GM12865 (cell line): ENCODE measurements around the gene WDR93.
A peak's percentile ranks its signal among the peaks of the same experiment; 100 is the strongest.
"Not testable (repeated sequence)": the region's sequence is repeated elsewhere in the genome, so short reads cannot be mapped to it uniquely, and the experiment has no call there.

Source experiments
- DNase-seq: peaks from one replicate; pipeline ENCODE4 v3.0.0; 2010; ENCODE audit warnings: low read depth
- H3K4me3 ChIP-seq: 2 replicates; pipeline ENCODE4 v1.5.1; 2011; ENCODE audit warnings: mild to moderate bottlenecking, low read depth, low read length, control low read depth
- TF ChIP-seq, protein P1 (sequence below): IDR thresholded peaks from 2 replicates; pipeline ENCODE4 v1.5.1; 2011; ENCODE audit warnings: low read length, control low read depth, low read depth, inconsistent platforms; ENCODE audit not compliant: insufficient read depth; ENCODE audit errors: missing control alignments

WDR93 gene

DNA sequence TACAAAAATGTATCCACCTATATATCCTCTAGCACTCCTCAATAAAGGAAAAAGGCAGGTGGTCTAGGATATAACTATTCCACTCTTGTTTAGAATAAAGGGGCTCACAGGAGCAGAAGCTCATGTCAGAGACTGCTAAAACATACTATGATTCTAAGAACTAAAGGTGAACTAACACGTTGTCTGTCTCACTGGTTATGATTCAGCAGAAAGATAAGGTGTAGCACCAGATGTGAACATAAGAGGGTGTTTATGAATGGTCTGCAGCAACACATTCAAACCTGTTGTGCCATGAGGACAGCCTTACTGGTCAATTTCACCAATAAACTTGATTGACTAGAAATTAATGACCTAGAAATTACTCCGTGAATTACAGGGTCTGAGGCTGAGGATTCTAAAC, 4.6 kb upstream of the WDR93 start:
- no peak overlapping the region for H3K4me3 ChIP-seq
- no peak for DNase-seq
- TF ChIP-seq, protein P1, sequence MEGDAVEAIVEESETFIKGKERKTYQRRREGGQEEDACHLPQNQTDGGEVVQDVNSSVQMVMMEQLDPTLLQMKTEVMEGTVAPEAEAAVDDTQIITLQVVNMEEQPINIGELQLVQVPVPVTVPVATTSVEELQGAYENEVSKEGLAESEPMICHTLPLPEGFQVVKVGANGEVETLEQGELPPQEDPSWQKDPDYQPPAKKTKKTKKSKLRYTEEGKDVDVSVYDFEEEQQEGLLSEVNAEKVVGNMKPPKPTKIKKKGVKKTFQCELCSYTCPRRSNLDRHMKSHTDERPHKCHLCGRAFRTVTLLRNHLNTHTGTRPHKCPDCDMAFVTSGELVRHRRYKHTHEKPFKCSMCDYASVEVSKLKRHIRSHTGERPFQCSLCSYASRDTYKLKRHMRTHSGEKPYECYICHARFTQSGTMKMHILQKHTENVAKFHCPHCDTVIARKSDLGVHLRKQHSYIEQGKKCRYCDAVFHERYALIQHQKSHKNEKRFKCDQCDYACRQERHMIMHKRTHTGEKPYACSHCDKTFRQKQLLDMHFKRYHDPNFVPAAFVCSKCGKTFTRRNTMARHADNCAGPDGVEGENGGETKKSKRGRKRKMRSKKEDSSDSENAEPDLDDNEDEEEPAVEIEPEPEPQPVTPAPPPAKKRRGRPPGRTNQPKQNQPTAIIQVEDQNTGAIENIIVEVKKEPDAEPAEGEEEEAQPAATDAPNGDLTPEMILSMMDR = no peak

DNA sequence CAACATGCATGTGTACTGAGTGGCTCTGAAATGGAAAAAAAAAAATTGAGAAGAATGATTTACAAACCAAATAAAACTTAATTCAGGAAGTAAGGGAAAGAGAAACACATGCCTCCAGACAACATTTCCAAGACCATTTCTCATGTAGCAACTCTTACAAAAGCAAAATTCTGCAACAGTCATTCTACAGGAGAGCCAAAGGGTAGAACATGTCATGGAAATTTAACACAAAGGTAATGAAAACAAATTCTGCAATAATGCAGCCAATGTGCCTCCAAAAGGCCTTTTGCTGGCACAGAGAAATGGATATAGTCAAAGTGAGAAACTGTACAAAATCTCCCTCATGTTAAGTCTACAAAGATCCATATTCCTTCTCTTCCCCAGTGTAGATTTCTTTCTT, 4.1 kb upstream of the WDR93 start:
- no peak overlapping the region for H3K4me3 ChIP-seq
- DNase-seq = no peak
- TF ChIP-seq, protein P1 = no peak

DNA sequence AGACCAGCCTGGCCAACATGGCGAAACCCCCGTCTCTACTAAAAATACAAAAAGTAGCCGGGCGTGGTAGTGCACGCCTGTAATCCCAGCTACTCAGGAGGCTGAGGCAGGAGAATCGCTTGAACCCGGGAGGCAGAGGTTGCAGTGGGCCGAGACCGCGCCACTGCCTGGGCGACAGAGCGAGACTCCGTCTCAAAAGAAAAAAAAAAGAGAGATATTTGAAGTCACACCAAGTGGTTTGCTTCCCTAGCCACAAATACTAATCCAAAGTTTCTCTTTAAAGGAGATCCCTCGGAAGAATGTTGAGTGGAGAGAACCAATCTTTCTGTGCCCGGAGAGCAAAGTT, 708 bp upstream of the WDR93 start:
- peak overlapping the region; percentile 66 for H3K4me3 ChIP-seq
- not testable (repeated sequence) for DNase-seq

DNA sequence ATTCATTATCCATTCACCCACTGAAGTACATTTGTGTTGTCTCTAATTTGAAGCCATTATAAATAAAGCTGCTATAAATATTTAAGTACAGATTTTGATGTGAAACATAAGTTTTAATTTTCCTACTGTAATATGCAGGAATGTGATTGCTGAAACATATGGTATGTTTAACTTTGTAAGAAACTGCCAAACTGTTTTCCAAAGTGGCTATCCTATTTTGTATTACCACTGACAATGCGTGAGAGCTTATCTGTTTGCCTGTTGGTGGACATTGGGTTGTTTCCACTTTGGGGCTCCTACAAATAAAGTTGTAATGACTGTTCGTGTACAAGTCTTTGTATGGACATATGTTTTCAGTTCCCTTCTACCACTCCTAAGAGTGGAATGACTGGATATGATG, 2.5 kb downstream of the WDR93 start:
- DNase-seq = peak; percentile 7
- TF ChIP-seq, protein P1 = no peak
- no peak overlapping the region for H3K4me3 ChIP-seq

DNA sequence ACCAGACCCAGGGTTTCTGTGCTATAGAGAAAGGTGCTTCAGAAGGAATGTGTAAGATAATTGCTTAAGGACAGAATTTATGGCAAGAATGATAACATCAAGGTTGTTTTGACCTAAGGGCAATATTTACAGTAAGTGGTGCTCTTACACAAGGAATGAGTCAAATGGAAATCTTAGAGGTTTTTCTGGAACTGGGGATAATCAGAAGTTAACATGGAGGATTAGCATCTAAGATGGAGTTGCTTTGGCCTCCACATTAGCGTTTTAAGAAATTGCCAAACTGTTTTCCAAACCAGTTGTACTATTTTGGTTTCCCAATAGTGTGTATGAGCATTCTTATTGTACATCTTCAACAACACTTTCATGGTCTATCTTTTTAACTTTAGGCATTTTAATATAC, 3.1 kb downstream of the WDR93 start:
- no peak overlapping the region for H3K4me3 ChIP-seq
- TF ChIP-seq, protein P1 = no peak
- DNase-seq = no peak

DNA sequence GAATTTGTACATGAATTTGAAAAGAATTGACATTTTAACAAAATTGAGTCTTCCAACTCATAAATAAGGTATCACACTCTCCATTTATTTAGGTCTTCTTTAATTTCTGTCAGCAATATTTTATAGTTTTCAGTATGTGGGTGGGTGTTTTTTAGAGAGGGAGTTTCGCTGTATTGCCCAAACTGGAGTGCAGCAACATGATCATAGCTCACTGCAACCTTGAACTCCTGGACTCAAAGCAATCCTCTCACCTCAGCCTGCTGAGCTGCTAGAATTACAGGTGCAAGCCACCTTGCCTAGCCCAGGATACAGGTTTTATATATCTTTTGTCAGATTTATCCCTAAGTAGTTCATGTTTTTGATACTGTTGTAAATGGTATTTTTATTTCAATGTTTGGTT, 4.6 kb downstream of the WDR93 start:
- H3K4me3 ChIP-seq = no peak overlapping the region
- DNase-seq = no peak
- TF ChIP-seq, protein P1 = no peak

DNA sequence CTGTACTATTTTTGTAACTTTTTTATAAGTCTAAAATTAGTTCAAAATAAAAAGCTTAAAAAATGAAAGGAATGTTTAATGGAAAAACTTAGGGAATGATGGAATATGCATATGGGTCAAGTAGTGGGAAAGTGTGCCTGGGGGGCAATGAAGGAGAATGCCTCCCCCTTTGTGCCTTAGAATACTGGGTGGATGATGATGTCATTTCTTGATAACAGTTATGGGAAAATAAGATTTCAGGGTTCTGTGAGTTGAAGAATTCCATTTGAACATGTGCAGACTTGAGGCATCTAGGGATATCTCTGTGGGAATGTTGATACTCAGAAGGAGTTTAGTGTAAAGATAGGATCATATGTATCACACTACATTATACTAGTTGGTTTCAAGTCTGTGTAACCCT, 13.8 kb downstream of the WDR93 start:
- H3K4me3 ChIP-seq = no peak overlapping the region
- no peak for DNase-seq
- TF ChIP-seq, protein P1 = no peak

DNA sequence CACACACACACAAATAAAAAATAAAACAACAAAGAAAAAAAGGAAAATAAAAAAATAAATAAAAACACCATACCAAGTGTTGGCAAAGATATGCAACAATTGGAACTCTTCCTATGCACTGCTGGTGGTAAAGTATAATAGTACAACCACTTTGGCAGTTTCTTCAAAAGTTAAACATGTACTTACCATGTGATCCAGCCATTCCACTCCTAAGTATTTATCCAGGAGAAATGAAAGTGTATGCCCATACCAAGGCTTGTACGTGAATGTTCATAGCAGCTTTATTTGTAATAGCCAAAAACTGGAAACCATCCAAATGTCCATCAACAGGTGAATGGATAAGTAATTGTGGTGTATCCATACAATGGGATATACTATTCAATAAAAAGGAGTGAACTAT, 17.0 kb downstream of the WDR93 start:
- no peak for DNase-seq
- no peak overlapping the region for H3K4me3 ChIP-seq
- TF ChIP-seq, protein P1 = no peak
